ENCODE results near the gene ZNF732.
"Not testable (repeated sequence)": the region's sequence is repeated elsewhere in the genome, so short reads cannot be mapped to it uniquely, and the experiment has no call there.

The ZNF732 gene

DNA sequence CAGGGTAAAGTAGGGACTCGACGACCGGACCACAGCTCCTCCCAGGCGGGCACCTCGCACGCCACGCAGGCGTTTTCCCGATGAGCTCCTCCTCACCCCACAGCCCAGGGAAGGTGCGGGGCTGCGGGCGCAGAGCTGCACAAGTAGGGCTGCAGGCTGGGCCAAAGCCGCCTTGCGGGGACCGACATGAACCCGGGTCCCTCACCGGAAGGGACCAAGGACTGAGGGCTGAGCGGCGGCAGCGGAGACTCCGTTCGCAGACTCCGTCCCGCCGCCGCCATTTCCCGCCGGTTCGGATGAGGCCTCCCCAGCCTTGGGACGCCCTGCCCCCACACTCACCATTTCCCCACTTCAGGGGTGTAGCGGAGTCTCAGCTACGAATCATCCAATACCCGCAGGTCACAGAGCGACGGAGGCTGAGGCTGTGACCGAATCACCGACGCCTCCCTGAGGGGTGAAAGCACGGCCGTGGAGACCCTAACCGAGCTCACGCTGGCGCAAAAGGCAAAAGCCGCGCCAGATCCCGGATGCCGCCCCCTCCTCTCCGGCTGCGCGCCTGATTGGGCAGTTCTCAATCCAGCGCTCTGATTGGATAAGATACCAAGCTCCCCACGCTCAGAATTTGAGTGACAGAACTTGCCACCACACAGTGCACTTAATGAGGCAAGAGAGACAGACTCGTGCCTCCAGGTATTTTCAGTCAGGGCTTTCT lies at the start of gene ZNF732:
ZNF732 (minus strand) TSS at position 506 of the 712 bp plus-strand sequence; CDS start at position 342, 164 bp downstream.
- Mint-ChIP-seq H3K9me3 (peaks cover 18% of the 10 kb centered on the region), H3K4me3 (no peak within 1 kb of the TSS), H3K36me3 (no peaks in the 10 kb centered on the region), H3K4me1 (peaks cover 11% of the 10 kb centered on the region), H3K27ac (no peak within 1 kb of the TSS)
- DNase-seq (ENCODE audit: low spot score in 2 of 2) (no peak), ATAC-seq (no peak)

DNA sequence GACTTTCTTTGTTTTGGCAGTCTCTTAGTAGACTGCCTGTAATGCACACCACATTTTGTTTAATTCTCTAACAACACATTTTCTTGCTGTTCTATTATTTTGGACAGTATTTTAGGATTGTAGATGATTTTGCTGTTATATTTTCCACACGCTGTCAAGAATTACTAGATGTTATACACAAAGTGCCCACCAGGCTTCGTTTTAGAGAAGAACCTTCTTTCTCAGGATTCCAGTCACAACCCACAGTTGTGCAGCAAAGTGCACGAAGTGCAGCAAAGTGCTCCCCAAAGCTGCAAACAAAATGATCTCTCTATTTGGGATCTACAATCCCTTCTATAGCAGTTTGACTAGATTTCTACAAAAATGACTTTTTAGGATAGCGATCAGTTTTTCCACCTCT lies 34.7 kb upstream of the ZNF732 start:
- Mint-ChIP-seq H3K4me3 (peak overlapping the region; percentile 98), H3K27ac (no peak overlapping the region), H3K9me3 (peaks cover 18% of the 10 kb centered on the region), H3K4me1 (peaks cover 39% of the 10 kb centered on the region), H3K36me3 (peaks cover 75% of the 10 kb centered on the region)
- DNase-seq (ENCODE audit: low spot score in 2 of 2) (no peak), ATAC-seq (no peak)

DNA sequence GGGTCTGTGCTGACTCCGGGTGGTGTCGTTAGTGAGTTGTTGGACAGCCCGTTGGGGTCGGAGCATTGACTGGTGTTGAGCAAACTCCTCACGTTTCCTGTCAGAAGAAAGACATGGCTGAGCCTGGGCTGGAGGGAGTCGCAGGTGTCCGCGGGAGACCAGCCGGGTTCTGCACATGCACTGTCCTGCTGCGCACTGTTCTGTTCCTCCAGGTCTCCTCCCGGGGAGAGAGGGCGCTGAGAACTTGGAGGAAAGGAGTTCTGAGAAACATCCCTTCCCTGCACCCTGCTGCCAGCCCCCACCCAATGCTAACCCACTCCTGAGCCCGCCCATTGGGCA lies 33.5 kb upstream of the ZNF732 start:
- peaks cover 44% of the 10 kb centered on the region for H3K4me1 Mint-ChIP-seq
- peaks cover 18% of the 10 kb centered on the region for H3K9me3 Mint-ChIP-seq
- no peak for DNase-seq (ENCODE audit: low spot score in 2 of 2)
- no peak for ATAC-seq
- H3K4me3 Mint-ChIP-seq = peak overlapping the region; percentile 98
- H3K27ac Mint-ChIP-seq = peak overlapping the region; percentile 99
- H3K36me3 Mint-ChIP-seq = peaks cover 63% of the 10 kb centered on the region

DNA sequence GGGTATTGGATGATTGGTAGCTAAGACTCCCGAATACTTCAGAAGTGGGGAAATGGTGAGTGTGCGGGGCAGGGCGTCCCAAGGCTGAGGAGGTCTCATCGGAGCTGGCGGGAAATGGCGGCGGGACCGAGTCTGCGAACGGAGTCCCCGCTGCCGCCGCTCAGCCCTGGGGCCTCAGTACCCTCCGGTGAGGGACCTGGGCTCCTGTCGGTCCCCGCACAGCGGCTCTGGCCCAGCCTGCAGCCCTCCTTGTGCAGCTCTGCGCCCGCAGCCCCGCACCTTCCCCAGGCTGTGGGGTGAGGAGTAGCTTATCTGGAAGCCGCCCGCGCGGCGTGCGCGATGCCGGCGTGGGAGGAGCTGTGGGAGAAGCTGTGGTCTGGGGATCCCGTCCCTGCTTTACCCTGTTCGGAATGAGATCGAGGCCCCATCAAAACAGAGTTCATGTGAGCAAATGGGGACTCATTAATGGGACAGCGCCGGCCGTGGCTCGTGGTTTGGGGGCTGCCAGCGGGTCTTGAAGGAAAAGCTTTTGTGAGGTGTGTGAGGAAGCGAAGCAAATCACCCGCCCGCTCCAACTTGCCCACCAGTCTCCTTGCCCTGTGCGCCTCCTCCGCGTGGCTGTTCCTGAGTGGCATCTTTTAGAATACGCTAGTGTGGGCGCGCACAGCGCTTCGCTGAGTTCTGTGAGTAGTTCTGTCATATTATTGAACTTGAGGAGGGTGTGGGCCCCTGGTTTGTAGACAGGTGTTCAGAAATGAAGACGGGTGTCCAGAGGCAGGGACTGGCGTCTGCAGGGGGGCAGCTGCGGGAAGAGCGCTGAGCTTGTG lies 32.9 kb upstream of the ZNF732 start:
- H3K4me1 Mint-ChIP-seq = peaks cover 44% of the 10 kb centered on the region
- peak overlapping the region; percentile 98 for H3K4me3 Mint-ChIP-seq
- ATAC-seq (peak; percentile 61), DNase-seq (ENCODE audit: low spot score in 2 of 2) (peak in 1 of 2 donors; percentile 24)
- H3K27ac Mint-ChIP-seq = peak overlapping the region; percentile 99
- peaks cover 18% of the 10 kb centered on the region for H3K9me3 Mint-ChIP-seq
- H3K36me3 Mint-ChIP-seq = peaks cover 57% of the 10 kb centered on the region

DNA sequence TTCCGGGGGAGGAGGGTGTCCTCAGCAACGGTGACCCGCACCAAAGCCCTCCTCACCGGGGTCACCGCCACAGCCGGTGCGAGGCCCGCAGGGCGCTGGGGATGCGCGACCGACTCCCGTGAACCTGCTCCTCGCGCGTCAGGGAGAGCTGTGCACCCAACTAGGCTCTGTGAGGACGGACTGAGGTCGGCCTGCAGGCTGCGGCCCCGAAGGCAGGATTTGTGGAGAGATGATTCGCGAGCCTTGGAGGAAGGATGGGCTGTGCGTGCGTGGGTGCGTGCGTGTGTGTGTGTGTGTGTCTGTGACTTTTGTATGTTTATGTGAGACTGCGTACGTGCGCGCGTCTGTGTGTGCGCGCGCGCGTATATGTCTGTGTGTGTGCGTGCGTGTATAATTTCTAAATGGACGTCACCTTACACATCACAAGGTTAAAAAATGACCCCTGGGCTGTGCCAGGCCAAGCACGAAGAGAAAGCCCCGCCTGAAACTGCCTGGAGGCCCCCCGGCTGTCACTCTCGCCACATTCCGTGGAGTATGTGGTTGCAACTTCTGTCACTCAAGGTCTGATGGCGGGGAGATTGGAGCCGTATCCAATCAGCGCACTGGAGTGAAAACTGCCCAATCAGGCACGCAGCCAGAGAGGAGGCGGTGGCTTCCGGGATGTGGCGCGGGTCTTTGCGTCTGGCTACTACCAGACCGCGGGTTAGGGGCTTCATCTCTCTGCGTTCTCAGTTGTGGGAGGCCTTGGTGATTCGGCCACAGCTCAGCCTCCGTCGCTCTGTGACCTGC lies 32.1 kb upstream of the ZNF732 start, which contains the start of gene ZNF141:
ZNF141 (plus strand) TSS at position 672 of the 789 bp plus-strand sequence. CDS start 170 bp downstream, outside the sequence.
- Mint-ChIP-seq H3K9me3 (peaks cover 18% of the 10 kb centered on the region), H3K36me3 (peaks cover 49% of the 10 kb centered on the region), H3K27ac (peak within 1 kb of the TSS; percentile 99), H3K4me1 (peaks cover 42% of the 10 kb centered on the region), H3K4me3 (peak within 1 kb of the TSS; percentile 98)
- ATAC-seq (peak; percentile 96), DNase-seq (ENCODE audit: low spot score in 2 of 2) (peak; percentile 71 to 93)

DNA sequence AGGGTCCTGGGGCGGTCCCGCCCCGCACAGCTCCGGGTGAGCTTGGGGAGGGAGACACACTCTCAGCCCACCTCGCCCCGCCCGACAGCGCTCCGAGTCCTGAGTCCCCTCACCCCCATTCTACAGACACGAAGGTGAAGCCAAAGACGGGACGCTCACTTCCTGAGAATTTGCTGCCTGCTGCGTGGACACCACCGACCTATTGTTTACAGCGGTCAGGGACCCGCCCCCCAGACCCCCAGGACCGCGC lies 31.5 kb upstream of the ZNF732 start:
- Mint-ChIP-seq H3K4me1 (peaks cover 37% of the 10 kb centered on the region), H3K9me3 (peaks cover 13% of the 10 kb centered on the region), H3K36me3 (peaks cover 43% of the 10 kb centered on the region), H3K4me3 (peak overlapping the region; percentile 98), H3K27ac (peak overlapping the region; percentile 99)
- DNase-seq (ENCODE audit: low spot score in 2 of 2) (no peak), ATAC-seq (peak; percentile 0)

DNA sequence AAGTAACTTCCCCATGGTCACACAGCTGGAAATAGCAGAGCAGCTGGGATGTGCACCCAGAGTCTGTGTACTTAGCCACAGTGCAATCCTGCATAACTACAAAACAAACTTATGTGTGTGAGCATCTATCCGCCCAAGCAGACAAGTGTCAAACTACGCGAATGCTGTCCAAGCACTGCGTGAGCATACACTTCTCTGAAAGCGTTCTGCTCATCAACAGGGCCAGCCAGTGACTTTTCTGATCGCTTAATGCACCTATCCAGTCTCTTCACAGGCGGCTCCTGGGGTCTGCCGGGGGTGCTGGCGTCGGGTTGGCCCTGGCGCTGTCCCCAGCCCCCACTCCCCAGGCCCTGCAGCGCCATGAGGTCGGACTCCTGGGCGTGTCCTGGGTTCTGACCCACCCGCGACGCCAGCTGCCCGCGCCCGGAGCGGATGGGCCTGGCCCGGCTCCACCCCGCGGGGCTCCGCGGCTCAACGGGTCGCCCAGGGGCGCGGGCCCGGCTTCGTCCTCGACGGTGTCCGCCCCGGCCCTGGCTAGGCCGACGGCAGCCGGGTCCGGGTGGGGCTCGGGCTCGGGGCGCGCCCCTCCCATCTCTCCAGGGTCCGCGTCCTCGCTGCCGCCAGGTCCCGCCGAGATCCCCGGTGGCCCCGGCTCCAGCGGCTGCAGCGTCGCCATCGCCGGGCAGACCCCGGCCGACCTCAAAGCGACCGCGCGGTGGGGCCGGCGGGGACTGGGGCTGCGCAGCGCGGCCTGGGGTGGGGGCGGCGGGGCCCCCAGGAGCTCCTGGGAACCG lies 31.0 kb upstream of the ZNF732 start:
- Mint-ChIP-seq H3K27ac (peak overlapping the region; percentile 99), H3K4me3 (peak overlapping the region; percentile 98), H3K4me1 (peaks cover 32% of the 10 kb centered on the region), H3K9me3 (peaks cover 12% of the 10 kb centered on the region), H3K36me3 (peaks cover 38% of the 10 kb centered on the region)
- DNase-seq (ENCODE audit: low spot score in 2 of 2) (no peak), ATAC-seq (no peak)

DNA sequence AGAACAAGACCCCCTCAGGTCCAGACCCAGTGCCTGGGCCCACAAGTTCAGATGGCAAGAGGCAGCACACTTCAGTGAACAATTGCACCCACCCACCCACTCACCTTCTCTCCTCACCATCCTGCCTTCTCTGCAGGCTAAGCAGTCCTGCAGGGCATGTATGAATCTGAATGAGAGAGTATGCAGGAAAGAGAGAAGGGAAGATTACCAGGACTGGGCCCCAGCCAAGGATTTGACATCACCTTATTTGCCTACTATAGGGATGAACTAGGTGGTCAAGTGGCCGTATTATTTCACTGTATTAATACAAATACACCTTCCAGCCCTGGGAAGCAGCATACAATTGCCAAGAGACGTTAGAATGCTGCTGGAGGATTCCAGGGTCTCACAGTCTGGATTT lies 30.2 kb upstream of the ZNF732 start:
- Mint-ChIP-seq H3K4me3 (peak overlapping the region; percentile 39), H3K27ac (no peak overlapping the region), H3K9me3 (peaks cover 9% of the 10 kb centered on the region), H3K4me1 (peaks cover 29% of the 10 kb centered on the region), H3K36me3 (peaks cover 30% of the 10 kb centered on the region)
- DNase-seq (ENCODE audit: low spot score in 2 of 2) (no peak), ATAC-seq (no peak)

DNA sequence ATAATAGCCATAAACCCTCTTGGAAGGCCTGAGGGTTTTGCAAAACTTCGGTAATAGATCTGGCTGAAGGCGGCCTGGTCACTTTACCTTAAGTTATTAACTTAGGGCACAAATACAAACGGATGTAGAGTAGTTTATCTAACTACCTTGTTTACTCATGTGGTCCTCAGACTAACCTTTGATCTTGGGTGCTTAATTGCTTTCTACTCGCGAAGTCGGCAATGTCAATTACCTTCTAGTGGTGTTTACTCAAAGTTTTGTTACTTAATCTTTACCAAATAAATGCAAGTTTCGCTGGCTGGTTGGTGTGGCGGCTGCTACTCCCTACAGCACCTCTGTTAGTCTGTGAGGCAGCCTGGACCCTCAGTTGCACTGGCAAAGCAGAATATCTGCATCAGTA lies 23.5 kb upstream of the ZNF732 start:
- DNase-seq (ENCODE audit: low spot score in 2 of 2) (no peak), ATAC-seq (no peak)
- Mint-ChIP-seq H3K4me3 (no peak overlapping the region), H3K9me3 (peaks cover 9% of the 10 kb centered on the region), H3K4me1 (no peaks in the 10 kb centered on the region), H3K36me3 (no peaks in the 10 kb centered on the region), H3K27ac (no peak overlapping the region)

DNA sequence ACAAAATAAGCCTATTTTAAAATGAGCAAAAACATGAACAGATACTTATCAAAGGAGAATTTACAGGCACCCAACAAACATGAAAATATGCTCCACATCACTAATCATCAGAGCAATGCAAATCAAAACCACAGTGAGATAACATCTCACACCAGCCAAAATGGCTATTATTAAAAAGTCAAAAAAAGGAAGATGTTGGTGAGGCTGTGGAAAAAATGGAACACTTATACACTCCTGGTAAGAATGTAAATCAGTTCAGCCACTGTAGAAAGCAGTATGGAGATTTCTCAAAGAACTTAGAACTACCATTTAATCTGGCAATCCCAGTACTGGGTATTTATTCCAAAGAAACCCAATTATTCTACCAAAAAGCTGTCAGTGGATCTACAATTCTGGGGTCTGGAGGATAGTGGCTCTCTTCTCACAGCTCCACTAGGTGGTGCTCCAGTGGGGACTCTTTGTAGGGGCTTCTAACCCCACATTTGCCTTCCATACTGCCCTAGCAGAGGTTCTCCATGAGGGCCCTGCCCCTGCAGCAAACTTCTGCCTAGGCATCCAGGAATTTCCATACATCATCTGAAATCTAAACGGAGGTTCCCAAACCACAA lies 9.1 kb upstream of the ZNF732 start:
- ATAC-seq = no peak
- Mint-ChIP-seq H3K9me3 (peaks cover 12% of the 10 kb centered on the region), H3K27ac (no peak overlapping the region), H3K4me1 (no peaks in the 10 kb centered on the region), H3K4me3 (no peak overlapping the region), H3K36me3 (no peaks in the 10 kb centered on the region)
- DNase-seq (ENCODE audit: low spot score in 2 of 2) = no peak

DNA sequence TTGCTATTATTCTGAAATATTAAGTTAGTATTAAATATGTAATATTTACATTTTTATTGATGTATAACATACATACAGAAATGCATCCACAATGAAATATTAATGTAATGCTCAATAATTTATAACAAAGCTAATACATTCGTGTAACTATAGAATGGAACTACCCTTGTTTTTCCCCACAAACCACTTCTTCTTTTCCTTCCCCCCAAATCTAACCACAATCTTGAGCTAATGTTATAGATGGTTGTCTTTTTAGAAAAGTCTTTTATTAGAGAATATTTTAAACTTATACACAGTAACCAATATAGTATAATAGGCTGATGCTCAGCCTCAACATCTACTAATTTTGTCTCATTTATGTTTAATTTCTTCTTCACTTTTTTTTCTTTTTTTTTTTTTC lies 4.5 kb upstream of the ZNF732 start:
- peaks cover 13% of the 10 kb centered on the region for H3K9me3 Mint-ChIP-seq
- no peak for DNase-seq (ENCODE audit: low spot score in 2 of 2)
- peaks cover 11% of the 10 kb centered on the region for H3K4me1 Mint-ChIP-seq

DNA sequence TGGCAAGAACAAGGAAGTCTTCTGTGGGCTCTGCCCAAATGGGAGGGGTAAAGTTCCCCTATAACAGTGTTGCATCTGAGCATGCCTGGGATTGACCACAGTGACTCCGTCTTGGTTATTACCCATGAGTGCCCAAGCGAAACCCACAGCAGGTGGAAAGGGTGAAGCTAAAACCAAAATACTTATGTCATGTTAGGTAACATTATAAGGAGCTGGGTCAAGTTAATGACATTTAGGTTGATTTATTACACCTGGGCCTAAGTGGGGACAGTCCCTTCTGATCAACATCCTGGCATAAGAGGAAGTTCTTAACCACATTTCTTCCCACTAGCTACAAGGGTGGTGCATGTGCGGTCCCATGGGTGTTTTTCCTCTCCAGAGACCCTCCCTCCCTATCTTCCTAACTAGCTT lies 1.3 kb upstream of the ZNF732 start:
- no peak for DNase-seq (ENCODE audit: low spot score in 2 of 2)
- no peaks in the 10 kb centered on the region for H3K36me3 Mint-ChIP-seq
- H3K9me3 Mint-ChIP-seq = peaks cover 19% of the 10 kb centered on the region
- no peak overlapping the region for H3K27ac Mint-ChIP-seq
- H3K4me1 Mint-ChIP-seq = peaks cover 11% of the 10 kb centered on the region
- no peak for ATAC-seq
- H3K4me3 Mint-ChIP-seq = no peak overlapping the region

More for the DNA sequence above, 4.5 kb upstream of the ZNF732 start:
- Mint-ChIP-seq H3K4me3 (no peak overlapping the region), H3K36me3 (no peaks in the 10 kb centered on the region), H3K27ac (no peak overlapping the region)
- ATAC-seq = no peak

DNA sequence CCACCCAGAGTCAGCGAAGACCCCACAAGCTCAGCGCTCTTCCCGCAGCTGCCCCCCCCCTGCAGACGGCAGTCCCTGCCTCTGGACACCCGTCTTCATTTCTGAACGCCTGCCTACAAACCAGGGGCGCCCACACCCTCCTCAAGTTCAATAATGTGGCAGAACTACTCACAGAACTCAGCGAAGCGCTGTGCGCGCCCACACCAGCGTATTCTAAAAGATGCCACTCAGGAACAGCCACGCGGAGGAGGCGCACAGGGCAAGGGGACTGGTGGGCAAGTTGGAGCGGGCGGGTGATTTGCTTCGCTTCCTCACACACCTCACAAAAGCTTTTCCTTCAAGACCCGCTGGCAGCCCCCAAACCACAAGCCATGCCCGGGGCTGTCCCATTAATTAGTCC lies 758 bp downstream of the ZNF732 start:
- peaks cover 18% of the 10 kb centered on the region for H3K9me3 Mint-ChIP-seq

DNA sequence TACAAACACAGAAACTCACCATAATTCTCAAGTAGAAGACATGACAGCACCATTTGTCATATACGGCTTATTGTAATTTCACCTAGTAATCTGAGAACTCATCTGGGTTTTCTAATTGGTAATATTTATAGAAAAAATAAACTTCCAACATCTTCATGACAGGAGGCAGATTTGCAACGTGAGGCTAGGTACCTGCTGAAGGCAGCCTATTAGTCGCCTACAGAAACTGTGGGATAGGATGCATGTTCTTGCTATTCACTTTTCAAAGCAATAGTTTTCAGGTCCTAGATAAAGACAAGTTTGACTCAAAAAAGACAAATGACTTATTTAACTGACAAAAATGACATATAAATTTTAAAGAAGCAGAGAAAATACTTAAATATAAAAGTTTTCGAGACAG lies 2.9 kb downstream of the ZNF732 start:
- DNase-seq (ENCODE audit: low spot score in 2 of 2) = no peak
- Mint-ChIP-seq H3K9me3 (peaks cover 18% of the 10 kb centered on the region), H3K36me3 (no peaks in the 10 kb centered on the region), H3K27ac (no peak overlapping the region), H3K4me3 (no peak overlapping the region), H3K4me1 (peaks cover 11% of the 10 kb centered on the region)
- ATAC-seq = no peak

More for the DNA sequence above, 758 bp downstream of the ZNF732 start:
- H3K4me1 Mint-ChIP-seq = peaks cover 11% of the 10 kb centered on the region
- not testable (repeated sequence) for ATAC-seq; DNase-seq (ENCODE audit: low spot score in 2 of 2); H3K4me3 Mint-ChIP-seq; H3K36me3 Mint-ChIP-seq; H3K27ac Mint-ChIP-seq
